ENCODE data around the gene TRUB2. TPM values are rescaled to one million over a fixed set of nuclear protein-coding genes. Genes with fewer than 3 reads are reported as not detected.

TRUB2 gene
- total and polyA plus RNA-seq, 2 of the 13 experiments (the other 11 are each of a cell fraction or from before 2014, with no cell fraction given) = 22.3 to 41.2 TPM

DNA sequence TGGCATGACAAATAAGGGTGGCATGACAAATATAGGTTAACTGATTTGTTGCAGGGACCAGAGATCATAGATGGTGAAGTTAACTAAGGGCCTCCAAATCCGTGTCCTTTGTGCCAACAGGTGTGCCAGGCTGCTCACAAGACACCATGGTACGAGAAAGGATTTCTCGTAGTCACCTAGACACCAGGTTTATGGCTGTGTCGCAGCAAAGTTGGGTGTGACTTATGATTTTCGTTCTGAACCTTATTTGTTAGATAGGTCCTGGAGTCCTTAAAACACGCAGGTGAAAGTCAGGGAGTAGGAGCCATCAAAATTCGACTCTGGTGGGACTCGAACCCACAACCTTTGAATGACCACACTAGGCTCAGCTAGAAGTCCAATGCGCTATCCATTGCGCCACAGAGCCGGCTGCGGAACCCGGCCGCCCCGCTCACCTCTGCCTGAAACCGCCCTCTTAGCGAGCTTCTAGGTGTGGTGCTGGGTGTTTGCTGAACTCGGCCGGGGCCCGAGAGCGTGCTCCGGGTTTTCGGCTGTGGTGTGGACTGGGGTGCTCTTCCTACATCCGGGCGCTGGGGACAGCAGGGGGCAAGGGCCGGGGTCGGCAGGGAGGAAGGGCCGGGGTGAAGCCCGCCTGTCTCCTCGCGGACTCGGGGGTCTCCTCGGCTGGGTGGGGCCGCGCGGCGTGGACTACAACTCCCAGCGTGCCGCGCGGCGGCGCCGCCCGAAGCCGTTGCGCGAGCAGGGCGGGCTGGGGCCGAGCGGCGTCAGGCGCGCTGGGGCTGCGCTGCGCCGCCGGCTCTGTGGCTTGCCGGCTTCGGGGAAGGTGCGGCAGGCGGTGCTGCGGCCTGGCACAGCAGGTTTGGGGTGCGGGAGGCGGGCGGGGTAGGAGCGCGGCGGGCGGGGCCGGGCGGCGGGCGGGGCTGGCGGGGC is 17.8 kb upstream of the TRUB2 start, which contains the start of gene SLC27A4 (continued):
- no peak for TF ChIP-seq PTBP1 (IDR thresholded peaks at IDR 0.05; ENCODE audit: low read depth, low read length, poor library complexity, severe bottlenecking)
- TF ChIP-seq ZNF547 (CRISPR knock-in tag; IDR thresholded peaks at IDR 0.05) = peak; percentile 39; the same call in 1 of the 2 replicates
- TF ChIP-seq LCORL (IDR thresholded peaks at IDR 0.05) = no peak
- TF ChIP-seq LCORL (CRISPR knock-in tag; IDR thresholded peaks at IDR 0.05) = 0 out of 2 replicates have a peak, but pooled peaks have one; percentile 40
- TF ChIP-seq, protein P1, sequence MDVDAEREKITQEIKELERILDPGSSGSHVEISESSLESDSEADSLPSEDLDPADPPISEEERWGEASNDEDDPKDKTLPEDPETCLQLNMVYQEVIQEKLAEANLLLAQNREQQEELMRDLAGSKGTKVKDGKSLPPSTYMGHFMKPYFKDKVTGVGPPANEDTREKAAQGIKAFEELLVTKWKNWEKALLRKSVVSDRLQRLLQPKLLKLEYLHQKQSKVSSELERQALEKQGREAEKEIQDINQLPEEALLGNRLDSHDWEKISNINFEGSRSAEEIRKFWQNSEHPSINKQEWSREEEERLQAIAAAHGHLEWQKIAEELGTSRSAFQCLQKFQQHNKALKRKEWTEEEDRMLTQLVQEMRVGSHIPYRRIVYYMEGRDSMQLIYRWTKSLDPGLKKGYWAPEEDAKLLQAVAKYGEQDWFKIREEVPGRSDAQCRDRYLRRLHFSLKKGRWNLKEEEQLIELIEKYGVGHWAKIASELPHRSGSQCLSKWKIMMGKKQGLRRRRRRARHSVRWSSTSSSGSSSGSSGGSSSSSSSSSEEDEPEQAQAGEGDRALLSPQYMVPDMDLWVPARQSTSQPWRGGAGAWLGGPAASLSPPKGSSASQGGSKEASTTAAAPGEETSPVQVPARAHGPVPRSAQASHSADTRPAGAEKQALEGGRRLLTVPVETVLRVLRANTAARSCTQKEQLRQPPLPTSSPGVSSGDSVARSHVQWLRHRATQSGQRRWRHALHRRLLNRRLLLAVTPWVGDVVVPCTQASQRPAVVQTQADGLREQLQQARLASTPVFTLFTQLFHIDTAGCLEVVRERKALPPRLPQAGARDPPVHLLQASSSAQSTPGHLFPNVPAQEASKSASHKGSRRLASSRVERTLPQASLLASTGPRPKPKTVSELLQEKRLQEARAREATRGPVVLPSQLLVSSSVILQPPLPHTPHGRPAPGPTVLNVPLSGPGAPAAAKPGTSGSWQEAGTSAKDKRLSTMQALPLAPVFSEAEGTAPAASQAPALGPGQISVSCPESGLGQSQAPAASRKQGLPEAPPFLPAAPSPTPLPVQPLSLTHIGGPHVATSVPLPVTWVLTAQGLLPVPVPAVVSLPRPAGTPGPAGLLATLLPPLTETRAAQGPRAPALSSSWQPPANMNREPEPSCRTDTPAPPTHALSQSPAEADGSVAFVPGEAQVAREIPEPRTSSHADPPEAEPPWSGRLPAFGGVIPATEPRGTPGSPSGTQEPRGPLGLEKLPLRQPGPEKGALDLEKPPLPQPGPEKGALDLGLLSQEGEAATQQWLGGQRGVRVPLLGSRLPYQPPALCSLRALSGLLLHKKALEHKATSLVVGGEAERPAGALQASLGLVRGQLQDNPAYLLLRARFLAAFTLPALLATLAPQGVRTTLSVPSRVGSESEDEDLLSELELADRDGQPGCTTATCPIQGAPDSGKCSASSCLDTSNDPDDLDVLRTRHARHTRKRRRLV (CRISPR knock-in tag; IDR thresholded peaks at IDR 0.05) = peak; percentile 49; the same call in 1 of the 2 replicates
- TF ChIP-seq, protein P2, sequence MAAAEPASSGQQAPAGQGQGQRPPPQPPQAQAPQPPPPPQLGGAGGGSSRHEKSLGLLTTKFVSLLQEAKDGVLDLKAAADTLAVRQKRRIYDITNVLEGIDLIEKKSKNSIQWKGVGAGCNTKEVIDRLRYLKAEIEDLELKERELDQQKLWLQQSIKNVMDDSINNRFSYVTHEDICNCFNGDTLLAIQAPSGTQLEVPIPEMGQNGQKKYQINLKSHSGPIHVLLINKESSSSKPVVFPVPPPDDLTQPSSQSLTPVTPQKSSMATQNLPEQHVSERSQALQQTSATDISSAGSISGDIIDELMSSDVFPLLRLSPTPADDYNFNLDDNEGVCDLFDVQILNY (CRISPR knock-in tag; conservative IDR thresholded peaks at IDR 0.05) = 0 out of 2 replicates have a peak, but pooled peaks have one; percentile 30
- TF ChIP-seq STAT5B (CRISPR knock-in tag; IDR thresholded peaks at IDR 0.05) = no peak
- TF ChIP-seq ZNF639 (CRISPR knock-in tag; conservative IDR thresholded peaks at IDR 0.05) = peak; percentile 20; the same call in 1 of the 2 replicates
- no peak for TF ChIP-seq RFX1 (IDR thresholded peaks at IDR 0.05)
- TF ChIP-seq SP4 (CRISPR knock-in tag; IDR thresholded peaks at IDR 0.05) = 0 out of 2 replicates have a peak, but pooled peaks have one; percentile 6
- TF ChIP-seq TOPORS (CRISPR knock-in tag; IDR thresholded peaks at IDR 0.05) = no peak
- TF ChIP-seq FOXP4 (CRISPR knock-in tag; IDR thresholded peaks at IDR 0.05) = peak; percentile 33; the same call in 1 of the 2 replicates
- peak; percentile 50; the same call in 1 of the 2 replicates for TF ChIP-seq ZNF280D (CRISPR knock-in tag; IDR thresholded peaks at IDR 0.05)
- TF ChIP-seq NBN (conservative IDR thresholded peaks at IDR 0.05) = no peak
